ENCODE measurements around the gene TMEM164. TPM values are rescaled to one million over a fixed set of nuclear protein-coding genes. Genes with fewer than 3 reads are reported as not detected.

Gene TMEM164
- total and polyA plus RNA-seq, 10 of the 15 experiments (the other 5 are each of a cell fraction or from before 2014, with no cell fraction given) = 0.61 to 18.3 (median 7.0) TPM

- no peak overlapping the region for H3K9ac ChIP-seq (ENCODE audit: control insufficient read depth, insufficient read depth, low read length)
- DNase-seq (ENCODE audit: low read depth, low spot score) (no peak), ATAC-seq (no peak), FAIRE-seq (no peak)
- H3K4me3 ChIP-seq = no peak overlapping the region
- peaks cover 15% of the 10 kb centered on the region for H3K4me1 ChIP-seq (ENCODE audit: control insufficient read depth, insufficient read depth, low read length)
- ChIA-PET CTCF (interaction anchor here (0.6 to 3.7 kb wide), 9 partner anchors 10 to 331 kb away, joined by 3 to 32 read pairs (median 3); partner anchors contain the start of gene TMEM164), SMC1A (ENCODE audit: uncharacterized antibody, unreplicated experiment) (interaction anchor here (0.7 to 2.5 kb wide), 17 partner anchors 9 to 558 kb away, joined by 3 to 12 read pairs (median 4); no protein-coding TSS in a partner anchor), POLR2A (interaction anchor here (1.0 to 1.7 kb wide), 5 partner anchors 12 to 42 kb away, joined by 3 to 7 read pairs (median 4); partner anchors contain the start of gene TMEM164), RAD21 (ENCODE audit: unreplicated experiment) (interaction anchor here (0.7 to 1.8 kb wide), 7 partner anchors 19 to 154 kb away, joined by 3 to 6 read pairs (median 3); no protein-coding TSS in a partner anchor)
- WGBS (ENCODE audit: insufficient coverage, insufficient replicate concordance, low lambda C conversion rate, missing lambda C conversion rate) = 50% methylated on average over 4 of the region's 4 CpGs
- no peaks in the 10 kb centered on the region; a peak in 1 of 4 replicates for H3K36me3 ChIP-seq (ENCODE audit: control insufficient read depth in 2 of 2, insufficient read depth in 2 of 2, low read length in 1 of 2)
- no peaks in the 10 kb centered on the region for H3K9me3 ChIP-seq (replicated peaks; ENCODE audit: control insufficient read depth, insufficient read depth, low read length)
- H3K27ac ChIP-seq (ENCODE audit: control insufficient read depth, insufficient read depth) = peak overlapping the region; percentile 11; the same call in 1 of the 2 replicates
- in situ Hi-C loops (cut with MboI) = no loop called here
- intact Hi-C loops (cut with micrococcal nuclease; ENCODE audit: unreplicated experiment) = no loop called here
- peaks cover 2% of the 10 kb centered on the region; the same call in 1 of the 2 replicates for H3K79me2 ChIP-seq (ENCODE audit: control insufficient read depth, insufficient read depth, low read length)
- H3K4me2 ChIP-seq (ENCODE audit: control insufficient read depth, insufficient read depth) = no peak overlapping the region
- no peak overlapping the region for H2AFZ ChIP-seq (ENCODE audit: control insufficient read depth, low read depth, low read length)
- no TSS peak for BruUV-seq (replicated peaks)
- no peaks in the 10 kb centered on the region for H3K27me3 ChIP-seq (replicated peaks in 1 of 2; ENCODE audit: control insufficient read depth in 2 of 2, insufficient read depth in 2 of 2, low read length in 1 of 2)
- no peak for TF ChIP-seq NFIC (IDR thresholded peaks at IDR 0.05; ENCODE audit: low read depth, low read length)
- TF ChIP-seq, protein P1, sequence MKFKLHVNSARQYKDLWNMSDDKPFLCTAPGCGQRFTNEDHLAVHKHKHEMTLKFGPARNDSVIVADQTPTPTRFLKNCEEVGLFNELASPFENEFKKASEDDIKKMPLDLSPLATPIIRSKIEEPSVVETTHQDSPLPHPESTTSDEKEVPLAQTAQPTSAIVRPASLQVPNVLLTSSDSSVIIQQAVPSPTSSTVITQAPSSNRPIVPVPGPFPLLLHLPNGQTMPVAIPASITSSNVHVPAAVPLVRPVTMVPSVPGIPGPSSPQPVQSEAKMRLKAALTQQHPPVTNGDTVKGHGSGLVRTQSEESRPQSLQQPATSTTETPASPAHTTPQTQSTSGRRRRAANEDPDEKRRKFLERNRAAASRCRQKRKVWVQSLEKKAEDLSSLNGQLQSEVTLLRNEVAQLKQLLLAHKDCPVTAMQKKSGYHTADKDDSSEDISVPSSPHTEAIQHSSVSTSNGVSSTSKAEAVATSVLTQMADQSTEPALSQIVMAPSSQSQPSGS (IDR thresholded peaks at IDR 0.05; ENCODE audit: low read length) = no peak
- TF ChIP-seq TAF1 (IDR thresholded peaks at IDR 0.05; ENCODE audit: borderline replicate concordance, low read depth, low read length) = no peak
- TF ChIP-seq POLR2AphosphoS5 (IDR thresholded peaks at IDR 0.05; ENCODE audit: low read length) = no peak
- TF ChIP-seq HDGF (IDR thresholded peaks at IDR 0.05) = no peak
- TF ChIP-seq MYC (IDR thresholded peaks at IDR 0.05; ENCODE audit: insufficient read depth, insufficient read length, insufficient replicate concordance, low read length, severe bottlenecking) = no peak
- TF ChIP-seq EZH2 (IDR thresholded peaks at IDR 0.05; ENCODE audit: borderline replicate concordance, control insufficient read depth, low read depth, low read length) = no peak
- TF ChIP-seq CREB1 (IDR thresholded peaks at IDR 0.05; ENCODE audit: low read depth) = no peak
- TF ChIP-seq PKNOX1 (IDR thresholded peaks at IDR 0.05) = no peak
- TF ChIP-seq CBFB (IDR thresholded peaks at IDR 0.05; ENCODE audit: low read depth) = no peak
- TF ChIP-seq SIN3A (IDR thresholded peaks at IDR 0.05; ENCODE audit: low read depth, low read length) = no peak
- no peak for TF ChIP-seq POU2F2 (IDR thresholded peaks at IDR 0.05; ENCODE audit: borderline replicate concordance, low read depth, low read length)
- H4K20me1 ChIP-seq (ENCODE audit: control insufficient read depth, insufficient read depth) = no peaks in the 10 kb centered on the region
Measured at GRCh38 chrX:110044346-110045249, 41.7 kb downstream of the TMEM164 start.

Measured in GM12878 (cell line).